SU-DHL-6 (cell line): Measurements from ENCODE around the gene UCHL3.

Experiments
- H2AFZ ChIP-seq: fragments of 200-600 bp; sonication (generic); 2 replicates; pipeline ENCODE4 v1.6.1; 2014; ENCODE audit warnings: low read depth, mild to moderate bottlenecking, moderate library complexity, mixed read lengths, antibody characterized with exemption, low read length; ENCODE audit not compliant: severe bottlenecking
- H3F3A ChIP-seq: fragments of 200-600 bp; shearing (Covaris generic); 2 replicates; pipeline ENCODE4 v1.6.0; 2016; ENCODE audit warnings: antibody characterized with exemption, mild to moderate bottlenecking; ENCODE audit not compliant: insufficient read depth
- H3K27ac ChIP-seq: fragments of 200-600 bp; sonication (generic); 2 replicates; pipeline ENCODE4 v1.5.1; 2016; ENCODE audit warnings: low read depth, mild to moderate bottlenecking, low read length, moderate library complexity, mixed read lengths
- H3K27me3 ChIP-seq: fragments of 200-600 bp; sonication (generic), shearing (Covaris generic); 2 replicates; pipeline ENCODE4 v1.6.0; 2014; ENCODE audit warnings: mild to moderate bottlenecking, low read length
- H3K36me3 ChIP-seq: fragments of 200-600 bp; sonication (generic); 2 replicates; pipeline ENCODE4 v1.6.1; 2014; ENCODE audit warnings: mild to moderate bottlenecking, low read length, mixed read lengths
- H3K4me2 ChIP-seq: fragments of 300-600, 200-600 bp; shearing (Covaris generic), sonication (generic); 2 replicates; pipeline ENCODE4 v1.6.0; 2014; ENCODE audit warnings: low read length, low read depth, mild to moderate bottlenecking; ENCODE audit not compliant: poor library complexity, severe bottlenecking
- H3K4me3 ChIP-seq: fragments of 200-600 bp; sonication (generic); 2 replicates; pipeline ENCODE4 v1.5.1; 2014; ENCODE audit warnings: antibody characterized with exemption, low read length, mild to moderate bottlenecking, mixed read lengths; ENCODE audit not compliant: insufficient read depth, poor library complexity, severe bottlenecking
- H3K79me2 ChIP-seq: fragments of 200-600 bp; sonication (generic); 2 replicates; pipeline ENCODE4 v1.6.1; 2014; ENCODE audit warnings: mild to moderate bottlenecking, low read length, moderate library complexity; ENCODE audit not compliant: insufficient read depth
- H3K9ac ChIP-seq: fragments of 200-600 bp; sonication (generic); 2 replicates; pipeline ENCODE4 v1.7.0; 2014; ENCODE audit warnings: mild to moderate bottlenecking, low read length
- H3K9me2 ChIP-seq: fragments of 200-600 bp; sonication (generic); replicated peaks from 2 replicates; pipeline ENCODE4 v1.6.1; 2014; ENCODE audit warnings: low read length; ENCODE audit not compliant: insufficient read depth
- H3K9me3 ChIP-seq: fragments of 200-600 bp; sonication (generic); 2 replicates; pipeline ENCODE4 v1.6.1; 2014; ENCODE audit warnings: low read length, mixed read lengths; ENCODE audit not compliant: insufficient read depth
- H4K20me1 ChIP-seq: fragments of 200-600 bp; sonication (generic); 2 replicates; pipeline ENCODE4 v1.6.1; 2014; ENCODE audit warnings: low read depth, mild to moderate bottlenecking, antibody characterized with exemption, low read length, moderate library complexity, mixed read lengths
- CTCF ChIP-seq: fragments of 200-600 bp; sonication (generic); IDR thresholded peaks from one replicate; pipeline ENCODE4 v1.5.1; 2017; ENCODE audit warnings: antibody characterized with exemption, mild to moderate bottlenecking, low read length, moderate library complexity; ENCODE audit not compliant: insufficient read depth, poor library complexity, severe bottlenecking
- EZH2phosphoT487 ChIP-seq: fragments of 200-600 bp; sonication (generic), shearing (Covaris generic); conservative IDR thresholded peaks from 2 replicates; pipeline ENCODE4 v1.6.1; 2018; ENCODE audit warnings: mild to moderate bottlenecking, antibody characterized with exemption, low read length, moderate library complexity, mixed read lengths

UCHL3 gene

GRCh38 chr13:75518439-75519088 is 31.0 kb upstream of the UCHL3 start:
- no peak overlapping the region for H2AFZ ChIP-seq
- H3K9me3 ChIP-seq: no peaks in the 10 kb centered on the region
- no peak overlapping the region for H3K27ac ChIP-seq

GRCh38 chr13:75521956-75522355 is 27.6 kb upstream of the UCHL3 start:
- Histone ChIP-seq H3K79me2 (no peaks in the 10 kb centered on the region), H3K9ac (no peak overlapping the region)
- TF ChIP-seq CTCF: no peak
- TF ChIP-seq EZH2phosphoT487: no peak

More at GRCh38 chr13:75518439-75519088, 31.0 kb upstream of the UCHL3 start:
- Histone ChIP-seq H3K4me3 (no peak overlapping the region), H3K9ac (no peak overlapping the region), H3K79me2 (no peaks in the 10 kb centered on the region), H3F3A (no peaks in the 10 kb centered on the region), H4K20me1 (no peaks in the 10 kb centered on the region), H3K27me3 (no peaks in the 10 kb centered on the region), H3K4me2 (no peak overlapping the region), H3K9me2 (no peaks in the 10 kb centered on the region), H3K36me3 (no peaks in the 10 kb centered on the region)
- no peak for TF ChIP-seq EZH2phosphoT487
- no peak for TF ChIP-seq CTCF

GRCh38 chr13:75530549-75530961 is 19.0 kb upstream of the UCHL3 start:
- Histone ChIP-seq H3K9me2 (no peaks in the 10 kb centered on the region), H3K9ac (no peak overlapping the region), H3K4me2 (no peak overlapping the region), H3K27me3 (no peaks in the 10 kb centered on the region), H2AFZ (no peak overlapping the region), H3K79me2 (no peaks in the 10 kb centered on the region), H4K20me1 (no peaks in the 10 kb centered on the region), H3K9me3 (no peaks in the 10 kb centered on the region), H3K4me3 (no peak overlapping the region), H3F3A (0 out of 2 replicates have a peak, but pooled peaks cover 8% of the 10 kb centered on the region), H3K36me3 (peaks cover 23% of the 10 kb centered on the region; the same call in 1 of the 2 replicates), H3K27ac (no peak overlapping the region)
- TF ChIP-seq CTCF: no peak
- no peak for TF ChIP-seq EZH2phosphoT487

More at GRCh38 chr13:75521956-75522355, 27.6 kb upstream of the UCHL3 start:
- Histone ChIP-seq H3K36me3 (peaks cover 2% of the 10 kb centered on the region; the same call in 1 of the 2 replicates), H3F3A (0 out of 2 replicates have a peak, but pooled peaks cover 5% of the 10 kb centered on the region), H3K27ac (no peak overlapping the region), H4K20me1 (no peaks in the 10 kb centered on the region), H2AFZ (no peak overlapping the region), H3K9me2 (no peaks in the 10 kb centered on the region), H3K27me3 (no peaks in the 10 kb centered on the region), H3K9me3 (no peaks in the 10 kb centered on the region), H3K4me3 (no peak overlapping the region), H3K4me2 (no peak overlapping the region)
